Endothelial cell (in vitro differentiated cells): ENCODE data around the gene NANOS1. TPM values are rescaled to one million over a fixed set of nuclear protein-coding genes. Genes with fewer than 3 reads are reported as not detected.

Source experiments
- DNase-seq: peaks from one replicate; pipeline ENCODE4 v3.0.0; 2021; ENCODE audit warnings: low spot score
- H3K27ac Mint-ChIP-seq: one replicate; pipeline ENCODE4 v1.8.0; 2021; ENCODE audit warnings: mixed read lengths, inconsistent platforms; ENCODE audit not compliant: unreplicated experiment
- H3K27me3 Mint-ChIP-seq: one replicate; pipeline ENCODE4 v1.8.0; 2021; ENCODE audit warnings: mild to moderate bottlenecking, moderate library complexity, mixed read lengths, inconsistent platforms; ENCODE audit not compliant: unreplicated experiment
- H3K36me3 Mint-ChIP-seq: one replicate; pipeline ENCODE4 v1.8.0; 2021; ENCODE audit warnings: mild to moderate bottlenecking, low read depth, mixed read lengths, inconsistent platforms; ENCODE audit not compliant: unreplicated experiment
- H3K4me1 Mint-ChIP-seq: one replicate; pipeline ENCODE4 v1.8.0; 2021; ENCODE audit warnings: mild to moderate bottlenecking, mixed read lengths, inconsistent platforms; ENCODE audit not compliant: unreplicated experiment
- H3K4me3 Mint-ChIP-seq: one replicate; pipeline ENCODE4 v1.8.0; 2021; ENCODE audit warnings: mild to moderate bottlenecking, mixed read lengths, inconsistent platforms; ENCODE audit not compliant: unreplicated experiment
- H3K9me3 Mint-ChIP-seq: one replicate; pipeline ENCODE4 v1.8.0; 2021; ENCODE audit warnings: mixed read lengths, inconsistent platforms; ENCODE audit not compliant: unreplicated experiment
- total RNA-seq: library from RNA; stranded (reverse); fragmentation: NEBNext Ultra II Directional; extraction: Animal tissue kit (Norgen Biotek cat#: 25700); gene quantifications from one replicate; pipeline ENCODE4 v1.2.1, GENCODE V29; 2021; ENCODE audit not compliant: unreplicated experiment
- TF ChIP-seq, protein P1 (sequence below): fragments of 200-600 bp; sonication (generic); IDR thresholded peaks from one replicate; pipeline ENCODE4 v1.5.0; 2021; ENCODE audit warnings: antibody characterized with exemption; ENCODE audit not compliant: unreplicated experiment

Gene NANOS1
- total RNA-seq, 1 donor from 2014 or later, result 1.2 TPM

DNA sequence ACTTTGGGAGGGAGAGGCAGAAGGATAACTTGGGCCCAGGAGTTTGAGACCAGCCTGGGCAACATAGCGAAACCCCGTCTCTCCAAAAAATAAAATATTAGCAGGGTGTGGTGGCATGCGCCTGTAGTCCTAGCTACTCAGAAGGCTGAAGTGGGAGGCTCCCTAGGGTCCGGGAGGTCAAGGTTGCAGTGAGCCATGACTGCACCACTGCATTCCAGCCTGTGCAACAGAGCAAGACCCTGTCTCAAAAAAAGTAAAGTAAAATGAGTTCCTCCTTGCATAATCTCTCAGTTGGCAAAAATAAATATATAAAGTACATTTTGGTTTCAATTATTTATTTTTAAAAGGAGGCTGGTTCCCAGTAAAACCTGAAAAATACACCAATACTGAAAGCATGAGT lies 11.8 kb downstream of the NANOS1 start:
- peaks cover 57% of the 10 kb centered on the region for H3K36me3 Mint-ChIP-seq

DNA sequence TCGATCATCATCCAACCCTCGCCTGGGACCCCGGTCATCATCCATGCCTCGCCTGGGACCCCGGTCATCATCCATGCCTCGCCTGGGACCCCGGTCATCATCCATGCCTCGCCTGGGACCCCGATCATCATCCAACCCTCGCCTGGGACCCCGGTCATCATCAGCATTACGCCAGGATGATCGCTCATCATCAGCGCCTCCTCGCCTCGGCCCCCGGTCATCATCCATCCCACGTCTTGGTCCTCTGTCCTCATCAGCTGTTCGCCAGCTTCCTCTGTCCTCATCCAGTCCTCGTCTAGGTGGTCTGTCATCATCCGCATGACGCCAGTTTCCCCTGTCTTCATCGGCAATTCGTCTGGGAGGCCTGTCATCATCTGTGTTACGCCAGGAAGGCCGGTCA lies 12.7 kb downstream of the NANOS1 start:
- H3K27ac Mint-ChIP-seq, result no peak overlapping the region
- TF ChIP-seq, protein P1, sequence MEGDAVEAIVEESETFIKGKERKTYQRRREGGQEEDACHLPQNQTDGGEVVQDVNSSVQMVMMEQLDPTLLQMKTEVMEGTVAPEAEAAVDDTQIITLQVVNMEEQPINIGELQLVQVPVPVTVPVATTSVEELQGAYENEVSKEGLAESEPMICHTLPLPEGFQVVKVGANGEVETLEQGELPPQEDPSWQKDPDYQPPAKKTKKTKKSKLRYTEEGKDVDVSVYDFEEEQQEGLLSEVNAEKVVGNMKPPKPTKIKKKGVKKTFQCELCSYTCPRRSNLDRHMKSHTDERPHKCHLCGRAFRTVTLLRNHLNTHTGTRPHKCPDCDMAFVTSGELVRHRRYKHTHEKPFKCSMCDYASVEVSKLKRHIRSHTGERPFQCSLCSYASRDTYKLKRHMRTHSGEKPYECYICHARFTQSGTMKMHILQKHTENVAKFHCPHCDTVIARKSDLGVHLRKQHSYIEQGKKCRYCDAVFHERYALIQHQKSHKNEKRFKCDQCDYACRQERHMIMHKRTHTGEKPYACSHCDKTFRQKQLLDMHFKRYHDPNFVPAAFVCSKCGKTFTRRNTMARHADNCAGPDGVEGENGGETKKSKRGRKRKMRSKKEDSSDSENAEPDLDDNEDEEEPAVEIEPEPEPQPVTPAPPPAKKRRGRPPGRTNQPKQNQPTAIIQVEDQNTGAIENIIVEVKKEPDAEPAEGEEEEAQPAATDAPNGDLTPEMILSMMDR, result no peak

More for the DNA sequence above, 11.8 kb downstream of the NANOS1 start:
- TF ChIP-seq, protein P1, result no peak
- Mint-ChIP-seq H3K27ac (peak overlapping the region; percentile 16), H3K4me3 (peak overlapping the region; percentile 43), H3K27me3 (no peaks in the 10 kb centered on the region), H3K9me3 (no peaks in the 10 kb centered on the region), H3K4me1 (no peaks in the 10 kb centered on the region)
- no peak for DNase-seq

GRCh38 chr10:119045561-119045960 lies 16.0 kb downstream of the NANOS1 start:
- TF ChIP-seq, protein P1, result no peak
- peaks cover 56% of the 10 kb centered on the region for H3K36me3 Mint-ChIP-seq
- H3K9me3 Mint-ChIP-seq, result no peaks in the 10 kb centered on the region
- H3K4me1 Mint-ChIP-seq, result no peaks in the 10 kb centered on the region
- H3K4me3 Mint-ChIP-seq, result no peak overlapping the region
- no peaks in the 10 kb centered on the region for H3K27me3 Mint-ChIP-seq
- DNase-seq, result no peak
- H3K27ac Mint-ChIP-seq, result no peak overlapping the region

More for the DNA sequence above, 12.7 kb downstream of the NANOS1 start:
- Mint-ChIP-seq H3K36me3 (peaks cover 59% of the 10 kb centered on the region), H3K27me3 (no peaks in the 10 kb centered on the region), H3K4me3 (peak overlapping the region; percentile 17), H3K4me1 (no peaks in the 10 kb centered on the region), H3K9me3 (no peaks in the 10 kb centered on the region)
- no peak for DNase-seq

- DNase-seq, result no peak
- H3K36me3 Mint-ChIP-seq, result peaks cover 51% of the 10 kb centered on the region
- H3K9me3 Mint-ChIP-seq, result no peaks in the 10 kb centered on the region
- no peaks in the 10 kb centered on the region for H3K4me1 Mint-ChIP-seq
- TF ChIP-seq, protein P1, result no peak
- H3K27ac Mint-ChIP-seq, result no peak overlapping the region
- H3K4me3 Mint-ChIP-seq, result no peak overlapping the region
- no peaks in the 10 kb centered on the region for H3K27me3 Mint-ChIP-seq
Measured at GRCh38 chr10:119049361-119049760, 19.8 kb downstream of the NANOS1 start.

GRCh38 chr10:119049777-119050176 lies 20.3 kb downstream of the NANOS1 start:
- DNase-seq, result no peak
- Mint-ChIP-seq H3K27ac (peak overlapping the region; percentile 43), H3K9me3 (no peaks in the 10 kb centered on the region), H3K27me3 (no peaks in the 10 kb centered on the region), H3K4me1 (no peaks in the 10 kb centered on the region), H3K36me3 (peaks cover 51% of the 10 kb centered on the region), H3K4me3 (no peak overlapping the region)
- TF ChIP-seq, protein P1, result no peak
